K562 (cell line): ENCODE measurements around the gene DUXB. TPM values are rescaled to one million over a fixed set of nuclear protein-coding genes. Genes with fewer than 3 reads are reported as not detected.

Source experiments
- CBX5 ChIP-seq: IDR thresholded peaks from 2 replicates; pipeline ENCODE4 v1.6.1; 2014; ENCODE audit warnings: low read depth, borderline replicate concordance
- CTBP1 ChIP-seq: fragments of 450-650 bp; IDR thresholded peaks from 2 replicates; pipeline ENCODE4 v1.6.1; 2016; ENCODE audit warnings: borderline replicate concordance
- GMEB1 ChIP-seq: fragments of 250-450 bp; sonication (Bioruptor Pico); IDR thresholded peaks from 2 replicates; pipeline ENCODE4 v1.4.0; 2020; ENCODE audit warnings: mild to moderate bottlenecking
- HNRNPL ChIP-seq: fragments of 200-400 bp; formaldehyde crosslinking; IDR thresholded peaks from 2 replicates; pipeline ENCODE4 v1.6.1; 2017; ENCODE audit warnings: low read depth, mild to moderate bottlenecking, low read length
- JUND ChIP-seq, 2 experiments: IDR thresholded peaks; 2 replicates in 1 of 2; 3 replicates in 1 of 2; pipeline ENCODE4 v1.6.1; 2011; ENCODE audit warnings: borderline replicate concordance in 2 of 2, low read depth in 2 of 2, low read length in 2 of 2, improper control_type of control experiment in 1 of 2, missing biosample characterization in 1 of 2, missing genetic modification characterization in 1 of 2, missing genetic modification reagents in 1 of 2
- MCM2 ChIP-seq: fragments of 450-650 bp; IDR thresholded peaks from 2 replicates; pipeline ENCODE4 v1.6.1; 2017; ENCODE audit warnings: low read depth, mild to moderate bottlenecking
- NRF1 ChIP-seq, 2 experiments: fragments of 450-650 bp; IDR thresholded peaks in 1 of 2; conservative IDR thresholded peaks in 1 of 2; 2 replicates each; pipeline ENCODE4 v1.6.1; 2014; ENCODE audit warnings: mild to moderate bottlenecking in 2 of 2
- PHF20 ChIP-seq: fragments of 450-650 bp; IDR thresholded peaks from 2 replicates; pipeline ENCODE4 v1.6.1; 2018; ENCODE audit not compliant: partially characterized antibody
- RBM15 ChIP-seq: fragments of 200-400 bp; formaldehyde crosslinking; IDR thresholded peaks from 2 replicates; pipeline ENCODE4 v1.6.1; 2018; ENCODE audit warnings: mild to moderate bottlenecking, low read length, moderate library complexity; ENCODE audit not compliant: insufficient read depth
- SAP30 ChIP-seq: fragments of 200-600 bp; sonication (generic); IDR thresholded peaks from 2 replicates; pipeline ENCODE4 v1.6.1; 2012; ENCODE audit warnings: borderline replicate concordance, low read depth, mild to moderate bottlenecking, moderate library complexity, low read length, control low read depth, inconsistent platforms; ENCODE audit not compliant: insufficient read depth, poor library complexity, severe bottlenecking
- SRSF1 ChIP-seq: fragments of 200-400 bp; formaldehyde crosslinking; IDR thresholded peaks from 2 replicates; pipeline ENCODE4 v1.6.1; 2017; ENCODE audit warnings: mild to moderate bottlenecking, low read depth, low read length, moderate library complexity
- XRCC3 ChIP-seq: fragments of 450-650 bp; IDR thresholded peaks from 2 replicates; pipeline ENCODE4 v1.6.1; 2017; ENCODE audit warnings: mild to moderate bottlenecking, moderate library complexity
- ZBTB40 ChIP-seq, 2 experiments: fragments of 450-650 bp in 1 of 2; sonication (generic) in 1 of 2; formaldehyde crosslinking in 1 of 2; IDR thresholded peaks; 2 replicates each; pipeline versions ENCODE4 v1.7.1 to v1.9.0; 2016 to 2022; ENCODE audit warnings: inconsistent platforms in 1 of 2, mild to moderate bottlenecking in 1 of 2, missing genetic modification reagents in 1 of 2
- ZNF184 ChIP-seq: sonication (generic); formaldehyde crosslinking; IDR thresholded peaks from 2 replicates; pipeline ENCODE4 v1.5.0; 2020; ENCODE audit warnings: missing genetic modification reagents
- ZNF274 ChIP-seq: IDR thresholded peaks from 2 replicates; pipeline ENCODE4 v1.6.1; 2011; ENCODE audit warnings: low read depth, mild to moderate bottlenecking, low read length, moderate library complexity, borderline replicate concordance
- ZNF778 ChIP-seq: fragments of 450-650 bp; formaldehyde crosslinking; IDR thresholded peaks from 2 replicates; pipeline ENCODE4 v1.4.0; 2020; ENCODE audit warnings: mild to moderate bottlenecking, moderate library complexity
- polyA plus RNA-seq, 8 experiments: library from polyadenylated mRNA; depleted of rRNA in 4 of 8; stranded (reverse) in 5 of 8; unstranded in 3 of 8; fragments of >200 nt; fragmentation: Nextera tagmentation in 2 of 8; fragmentation: Illumina TruSeq in 1 of 8; extraction: Ambion mirVana in 2 of 8; extraction: Trizol in 1 of 8; gene quantifications; 2 replicates each; pipeline versions ENCODE4 v1.2.1 to v1.2.3, GENCODE V29; 2011 to 2014; ENCODE audit warnings: inconsistent platforms in 1 of 8, missing spikeins in 1 of 8
- total RNA-seq, 7 experiments: library from RNA; depleted of rRNA in 6 of 7; stranded (reverse); fragments of >200 nt in 6 of 7; fragmentation: Illumina TruSeq in 2 of 7; extraction: Trizol in 2 of 7; gene quantifications; 2 replicates each; pipeline versions ENCODE4 v1.2.1 to v1.2.3, GENCODE V29; 2011 to 2021; ENCODE audit warnings: low replicate concordance in 1 of 7

DUXB gene
- total and polyA plus RNA-seq, 9 of the 15 experiments (the other 6 are each of a cell fraction or from before 2014, with no cell fraction given) = not detected

- TF ChIP-seq ZBTB40 (IDR thresholded peaks at IDR 0.05) (peak; percentile 95), ZBTB40 (CRISPR knock-in tag; IDR thresholded peaks at IDR 0.05) (no peak; the same call in 1 of the 2 replicates), ZNF184 (CRISPR knock-in tag) (no peak), NRF1 (conservative IDR thresholded peaks at IDR 0.05 in 1 of 2, IDR thresholded peaks at IDR 0.05 in 1 of 2) (peak; percentile 97 to 98), CBX5 (no peak), MCM2 (no peak), GMEB1 (CRISPR knock-in tag) (no peak), JUND (IDR thresholded peaks at IDR 0.05; ENCODE audit: borderline replicate concordance, low read depth, low read length) (peak; percentile 2; the same call in 1 of the 2 replicates), JUND (tag; IDR thresholded peaks at IDR 0.05; ENCODE audit: borderline replicate concordance, low read depth, low read length) (peak; percentile 10; the same call in 1 of the 3 replicates), ZNF274 (no peak), CTBP1 (peak; percentile 32; the same call in 1 of the 2 replicates), XRCC3 (no peak), ZNF778 (CRISPR knock-in tag) (no peak), PHF20 (peak; percentile 92), RBM15 (no peak), HNRNPL (0 out of 2 replicates have a peak, but pooled peaks have one; percentile 14), SRSF1 (no peak), SAP30 (peak; percentile 76)
Measured at GRCh38 chr16:75647492-75648264, 53.6 kb downstream of the DUXB start, which contains the start of the genes KARS1 and TERF2IP (continued).
